IMR-90 (cell line): ENCODE measurements around the gene PTPRU.

Experiments used
- MAZ ChIP-seq: IDR thresholded peaks from 2 replicates; pipeline ENCODE4 v1.6.1; 2012; ENCODE audit warnings: low read depth, mild to moderate bottlenecking, low read length, improper control_type of control experiment, moderate library complexity, borderline replicate concordance
- MXI1 ChIP-seq: IDR thresholded peaks from 2 replicates; pipeline ENCODE4 v1.6.1; 2012; ENCODE audit warnings: low read depth, mild to moderate bottlenecking, low read length, moderate library complexity, borderline replicate concordance
- NFE2L2 ChIP-seq: fragments of 150-350 bp; IDR thresholded peaks from 2 replicates; pipeline ENCODE4 v1.6.1; 2016; ENCODE audit warnings: low read depth, mild to moderate bottlenecking, low read length
- POLR2A ChIP-seq: IDR thresholded peaks from 2 replicates; pipeline ENCODE4 v1.6.1; 2012; ENCODE audit warnings: mild to moderate bottlenecking, low read depth, low read length
- RAD21 ChIP-seq: IDR thresholded peaks from 2 replicates; pipeline ENCODE4 v1.6.1; 2012; ENCODE audit warnings: low read length, improper control_type of control experiment
- RCOR1 ChIP-seq: IDR thresholded peaks from 2 replicates; pipeline ENCODE4 v1.6.1; 2012; ENCODE audit warnings: mild to moderate bottlenecking, low read length, improper control_type of control experiment; ENCODE audit not compliant: insufficient replicate concordance
- RFX5 ChIP-seq: IDR thresholded peaks from 2 replicates; pipeline ENCODE4 v1.8.0; 2012; ENCODE audit warnings: low read depth, mild to moderate bottlenecking, low read length, moderate library complexity
- SMC3 ChIP-seq: fragments of 150-350 bp; IDR thresholded peaks from 2 replicates; pipeline ENCODE4 v1.6.1; 2016; ENCODE audit warnings: low read depth, mild to moderate bottlenecking, antibody characterized with exemption, low read length, moderate library complexity
- TF ChIP-seq, protein P1 (sequence below): conservative IDR thresholded peaks from 2 replicates; pipeline ENCODE4 v1.5.1; 2012; ENCODE audit warnings: mild to moderate bottlenecking, low read depth, low read length, improper control_type of control experiment
- TF ChIP-seq, protein P2 (sequence below): fragments of 150-350 bp; IDR thresholded peaks from 2 replicates; pipeline ENCODE4 v1.6.1; 2016; ENCODE audit warnings: low read depth, mild to moderate bottlenecking, low read length, moderate library complexity, borderline replicate concordance
- TF ChIP-seq, protein P3 (sequence below): fragments of 150-350 bp; IDR thresholded peaks from 2 replicates; pipeline ENCODE4 v1.6.1; 2017; ENCODE audit warnings: mild to moderate bottlenecking, antibody characterized with exemption, low read length, low read depth

DNA sequence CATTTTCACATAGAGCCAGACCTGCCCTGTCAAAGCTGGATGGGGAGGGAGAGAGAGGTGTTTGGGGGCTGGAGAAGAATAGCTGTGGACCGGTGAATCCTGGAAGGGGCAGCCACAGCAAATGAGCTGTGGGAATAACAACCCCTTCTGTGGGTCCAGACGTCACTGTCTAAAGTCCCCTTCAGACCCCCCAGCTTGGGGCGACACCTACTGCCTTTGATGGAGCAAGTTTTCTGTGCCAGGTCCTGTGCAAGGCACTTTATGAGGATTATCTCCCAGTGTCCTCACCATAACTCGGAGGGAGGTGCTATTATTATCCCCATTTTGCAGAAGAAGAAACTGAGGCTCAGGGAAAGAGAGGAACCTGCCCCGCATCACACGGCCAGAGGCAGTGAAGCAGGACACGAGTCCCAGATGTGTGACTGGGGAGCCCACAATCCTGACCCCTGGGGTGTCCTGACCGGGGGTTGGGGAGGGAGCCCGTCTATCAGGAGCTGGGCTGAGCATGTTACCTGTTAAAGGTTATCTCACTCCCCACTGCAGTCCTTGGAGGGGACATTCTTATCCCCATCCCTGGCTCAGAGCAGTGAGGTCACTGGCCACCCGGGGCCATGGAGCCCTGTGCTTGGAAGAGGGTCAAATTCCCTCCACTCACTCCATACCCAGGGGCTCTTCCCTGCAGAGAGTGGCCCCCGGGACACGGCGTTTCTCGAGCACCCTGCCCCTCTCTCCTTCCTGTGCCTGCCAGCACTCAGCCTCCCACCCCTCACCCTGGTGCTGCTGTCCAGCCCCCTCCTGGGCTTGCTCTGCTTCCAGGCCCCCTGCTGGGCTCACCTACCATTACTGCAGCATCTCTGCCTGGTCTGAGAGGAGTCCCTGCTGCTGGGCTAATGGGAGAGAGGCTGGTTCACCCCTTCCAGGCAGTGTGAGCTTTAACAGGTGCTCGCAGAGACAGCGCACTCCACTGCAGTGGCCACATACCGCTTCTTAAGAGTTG lies 132.9 kb downstream of the PTPRU start:
- TF ChIP-seq, protein P1, sequence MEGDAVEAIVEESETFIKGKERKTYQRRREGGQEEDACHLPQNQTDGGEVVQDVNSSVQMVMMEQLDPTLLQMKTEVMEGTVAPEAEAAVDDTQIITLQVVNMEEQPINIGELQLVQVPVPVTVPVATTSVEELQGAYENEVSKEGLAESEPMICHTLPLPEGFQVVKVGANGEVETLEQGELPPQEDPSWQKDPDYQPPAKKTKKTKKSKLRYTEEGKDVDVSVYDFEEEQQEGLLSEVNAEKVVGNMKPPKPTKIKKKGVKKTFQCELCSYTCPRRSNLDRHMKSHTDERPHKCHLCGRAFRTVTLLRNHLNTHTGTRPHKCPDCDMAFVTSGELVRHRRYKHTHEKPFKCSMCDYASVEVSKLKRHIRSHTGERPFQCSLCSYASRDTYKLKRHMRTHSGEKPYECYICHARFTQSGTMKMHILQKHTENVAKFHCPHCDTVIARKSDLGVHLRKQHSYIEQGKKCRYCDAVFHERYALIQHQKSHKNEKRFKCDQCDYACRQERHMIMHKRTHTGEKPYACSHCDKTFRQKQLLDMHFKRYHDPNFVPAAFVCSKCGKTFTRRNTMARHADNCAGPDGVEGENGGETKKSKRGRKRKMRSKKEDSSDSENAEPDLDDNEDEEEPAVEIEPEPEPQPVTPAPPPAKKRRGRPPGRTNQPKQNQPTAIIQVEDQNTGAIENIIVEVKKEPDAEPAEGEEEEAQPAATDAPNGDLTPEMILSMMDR, result no peak
- TF ChIP-seq MXI1 (no peak), NFE2L2 (no peak), POLR2A (no peak), RFX5 (no peak), MAZ (no peak), RAD21 (no peak), RCOR1 (no peak), SMC3 (no peak)
- TF ChIP-seq, protein P2, sequence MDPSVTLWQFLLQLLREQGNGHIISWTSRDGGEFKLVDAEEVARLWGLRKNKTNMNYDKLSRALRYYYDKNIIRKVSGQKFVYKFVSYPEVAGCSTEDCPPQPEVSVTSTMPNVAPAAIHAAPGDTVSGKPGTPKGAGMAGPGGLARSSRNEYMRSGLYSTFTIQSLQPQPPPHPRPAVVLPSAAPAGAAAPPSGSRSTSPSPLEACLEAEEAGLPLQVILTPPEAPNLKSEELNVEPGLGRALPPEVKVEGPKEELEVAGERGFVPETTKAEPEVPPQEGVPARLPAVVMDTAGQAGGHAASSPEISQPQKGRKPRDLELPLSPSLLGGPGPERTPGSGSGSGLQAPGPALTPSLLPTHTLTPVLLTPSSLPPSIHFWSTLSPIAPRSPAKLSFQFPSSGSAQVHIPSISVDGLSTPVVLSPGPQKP, result no peak
- TF ChIP-seq, protein P3, sequence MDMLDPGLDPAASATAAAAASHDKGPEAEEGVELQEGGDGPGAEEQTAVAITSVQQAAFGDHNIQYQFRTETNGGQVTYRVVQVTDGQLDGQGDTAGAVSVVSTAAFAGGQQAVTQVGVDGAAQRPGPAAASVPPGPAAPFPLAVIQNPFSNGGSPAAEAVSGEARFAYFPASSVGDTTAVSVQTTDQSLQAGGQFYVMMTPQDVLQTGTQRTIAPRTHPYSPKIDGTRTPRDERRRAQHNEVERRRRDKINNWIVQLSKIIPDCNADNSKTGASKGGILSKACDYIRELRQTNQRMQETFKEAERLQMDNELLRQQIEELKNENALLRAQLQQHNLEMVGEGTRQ, result no peak
